T-helper 1 cell treated with Interleukin-12 subunit alpha and Interleukin-12 subunit beta and Interleukin-4 antibody, amounts not matched to agents 30 ng/mL and 1 ng/mL, for 36 hours (primary cell): ENCODE data around the gene COX5B. TPM values are rescaled to one million over a fixed set of nuclear protein-coding genes. Genes with fewer than 3 reads are reported as not detected.
"Not testable (repeated sequence)": the region's sequence is repeated elsewhere in the genome, so short reads cannot be mapped to it uniquely, and the experiment has no call there.

Experiments used
- intact Hi-C: fragments of 100-400 bp; cut with micrococcal nuclease; formaldehyde crosslinking; loops from one replicate; pipeline ENCODE4 v1.15.1; 2024
- total RNA-seq: library from RNA; stranded (reverse); gene quantifications from 2 replicates; pipeline ENCODE4 v1.2.3, GENCODE V29; 2022

COX5B gene
- total RNA-seq, 1 donor from 2014 or later, result 209 TPM

DNA sequence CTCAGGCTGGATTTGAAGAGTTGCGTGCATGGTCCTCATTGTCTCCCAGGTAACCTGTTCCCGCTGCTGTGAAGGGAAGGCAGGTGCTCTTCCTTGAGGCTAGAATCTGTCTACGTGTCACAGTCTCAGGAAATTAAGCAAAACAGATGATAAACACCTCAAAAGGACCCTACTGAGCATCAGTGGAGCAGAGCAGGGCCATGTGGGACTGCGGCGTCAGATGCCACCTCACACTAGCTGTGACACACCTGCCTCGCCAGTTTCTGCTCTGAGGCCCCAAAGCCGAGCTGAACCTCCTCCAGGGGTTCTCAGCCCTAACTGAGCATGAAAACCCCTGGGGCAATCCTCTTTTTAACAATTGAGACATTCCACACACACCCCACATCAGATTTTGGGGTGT lies 25.7 kb downstream of the COX5B start:
- intact Hi-C loops, result no loop called here

DNA sequence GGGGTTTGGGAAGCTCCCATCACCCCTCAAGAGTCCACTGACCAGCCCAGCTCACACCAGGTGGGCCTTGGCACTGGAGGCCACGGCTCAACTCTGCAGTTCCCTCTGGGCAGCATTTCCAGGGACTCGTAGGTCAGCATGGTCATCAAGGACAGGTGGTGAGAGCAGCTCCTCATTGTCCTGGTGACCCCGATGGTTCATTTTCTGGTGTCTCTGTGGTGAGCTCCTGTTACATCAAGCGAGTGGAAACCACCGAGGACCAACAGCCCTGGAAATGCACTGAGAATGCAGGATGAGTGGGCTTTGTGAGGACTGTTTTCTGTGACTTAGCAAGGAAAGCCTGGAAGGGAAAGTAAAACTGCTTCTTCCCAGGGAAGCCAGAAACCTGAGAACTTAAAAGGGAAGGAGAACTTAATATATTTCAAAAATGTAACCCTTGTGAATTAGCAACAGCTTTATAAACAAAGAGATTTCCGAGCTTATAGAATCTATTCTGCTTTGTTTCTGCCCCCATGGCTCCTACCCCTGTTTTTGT lies 26.8 kb downstream of the COX5B start:
- intact Hi-C loops, result not testable (repeated sequence)

DNA sequence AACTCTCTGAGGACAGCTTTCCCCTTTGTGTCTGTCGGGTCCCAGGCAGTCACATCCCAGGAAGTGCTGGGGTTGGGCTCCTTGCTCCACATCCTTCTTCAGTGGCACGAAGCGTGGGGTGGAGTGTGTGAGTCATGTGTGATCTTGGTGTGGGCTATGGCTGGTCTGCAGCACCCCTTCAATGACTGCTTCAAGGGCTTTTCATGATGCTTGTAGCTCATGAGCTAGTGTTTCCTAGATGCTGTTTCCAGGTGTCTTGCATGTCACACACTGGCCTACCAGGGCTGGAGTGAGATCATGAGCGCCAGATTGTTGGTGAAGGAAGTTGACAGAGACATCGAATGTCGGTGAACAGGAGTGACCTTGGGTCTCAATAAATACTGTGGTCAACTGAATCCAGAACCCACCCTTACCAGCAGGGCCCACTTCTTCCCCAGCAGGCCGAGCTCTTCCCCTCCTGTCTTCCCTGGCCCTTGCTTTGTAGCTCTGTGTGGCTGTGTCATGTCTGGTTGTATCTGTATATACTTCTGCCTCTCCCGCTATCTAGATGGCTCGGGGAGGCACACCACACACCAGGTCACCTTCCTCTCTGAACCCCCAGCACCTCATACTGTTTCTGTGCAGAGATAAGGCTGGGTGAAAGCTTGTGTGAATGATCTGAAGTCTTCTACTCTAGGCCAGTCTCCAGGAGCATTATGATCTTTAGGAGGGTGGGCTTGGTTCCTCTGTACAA lies 27.5 kb downstream of the COX5B start:
- intact Hi-C loops, result no loop called here

DNA sequence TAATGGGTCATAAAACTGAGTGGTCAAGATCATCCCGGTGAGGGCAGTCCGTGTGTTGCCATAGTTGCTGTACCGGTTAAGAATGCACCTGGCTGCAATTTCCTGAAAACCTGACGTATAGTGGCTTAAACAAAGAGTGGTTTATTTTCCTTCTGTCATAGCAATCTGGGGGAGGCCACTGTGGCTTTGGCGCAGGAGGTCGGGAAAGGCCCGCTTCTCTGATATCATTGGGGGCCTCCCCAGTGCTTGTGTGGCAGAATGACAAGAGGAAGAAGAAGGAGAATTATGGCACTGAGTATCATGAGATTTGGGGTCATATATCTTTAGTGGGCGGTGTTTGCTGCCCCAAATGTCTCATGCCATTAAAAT lies 28.0 kb downstream of the COX5B start:
- intact Hi-C loops, result no loop called here

DNA sequence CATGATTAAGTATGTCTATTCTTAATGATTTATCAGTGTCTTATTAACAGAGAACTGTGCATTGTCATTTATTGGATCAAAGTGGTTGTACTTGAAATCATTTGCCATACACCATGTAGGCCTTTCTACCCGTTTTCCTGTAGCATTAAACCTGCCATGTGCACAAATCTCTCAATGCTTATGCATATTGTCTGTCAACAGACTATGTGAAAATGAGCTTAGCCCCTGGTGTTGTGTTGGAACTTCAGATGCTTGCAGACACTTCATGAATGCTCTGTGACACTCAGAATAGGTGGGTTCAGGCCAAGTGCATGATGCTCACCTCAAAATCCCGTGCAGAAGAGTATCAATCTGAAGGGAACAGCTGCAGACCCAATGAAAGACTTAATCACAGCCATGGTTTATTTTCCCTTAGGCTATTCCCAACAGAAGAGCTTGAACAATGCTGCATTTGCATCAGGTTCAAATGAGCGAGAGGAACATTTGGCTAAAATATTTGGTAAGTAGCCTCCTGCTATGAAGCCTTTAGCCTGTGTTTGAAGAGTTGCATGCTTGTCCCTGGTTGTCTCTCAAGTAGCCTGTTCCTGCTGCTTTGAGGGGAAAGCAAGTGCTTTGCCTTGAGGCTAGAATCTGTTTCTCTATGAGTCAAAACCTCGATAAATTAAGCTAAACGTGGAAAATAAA lies 29.7 kb downstream of the COX5B start:
- intact Hi-C loops, result no loop called here

DNA sequence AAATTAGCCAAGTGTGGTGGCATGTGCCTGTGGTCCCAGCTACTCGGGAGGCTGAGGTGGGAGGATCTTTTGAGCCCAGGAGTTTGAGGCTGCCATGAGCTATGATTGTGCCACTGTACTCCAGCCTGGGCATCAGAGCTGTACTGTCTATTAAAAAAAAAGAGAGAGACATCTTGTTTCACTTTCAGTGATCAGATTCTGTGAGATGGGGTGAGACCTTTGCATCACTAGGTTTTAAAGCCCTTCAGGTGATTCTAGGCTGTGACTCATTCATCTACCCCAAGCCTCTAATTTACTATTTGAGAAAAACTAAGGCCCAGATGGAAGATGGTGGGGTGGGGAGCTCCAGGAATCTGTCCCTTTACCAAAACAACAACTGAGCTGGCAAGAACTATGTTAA lies 30.8 kb downstream of the COX5B start:
- intact Hi-C loops, result no loop called here

DNA sequence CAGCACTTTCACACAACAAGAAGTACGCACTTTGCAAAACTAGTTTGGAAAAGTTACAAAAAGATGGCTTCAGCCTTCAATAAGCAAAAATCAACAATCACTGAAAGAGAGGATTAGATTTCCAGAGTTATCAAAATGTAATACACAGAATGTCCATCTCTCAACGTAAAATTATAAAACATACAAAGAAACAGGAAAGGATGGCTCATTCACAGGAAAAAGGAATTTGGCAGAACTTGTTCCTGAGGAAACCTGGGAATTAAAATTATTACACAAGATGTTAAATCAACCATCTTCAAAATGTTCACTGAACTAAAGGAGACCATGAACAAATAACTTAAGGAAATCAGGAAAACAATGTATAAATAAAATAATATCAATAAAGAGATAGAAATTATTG lies 31.6 kb downstream of the COX5B start:
- intact Hi-C loops, result no loop called here

DNA sequence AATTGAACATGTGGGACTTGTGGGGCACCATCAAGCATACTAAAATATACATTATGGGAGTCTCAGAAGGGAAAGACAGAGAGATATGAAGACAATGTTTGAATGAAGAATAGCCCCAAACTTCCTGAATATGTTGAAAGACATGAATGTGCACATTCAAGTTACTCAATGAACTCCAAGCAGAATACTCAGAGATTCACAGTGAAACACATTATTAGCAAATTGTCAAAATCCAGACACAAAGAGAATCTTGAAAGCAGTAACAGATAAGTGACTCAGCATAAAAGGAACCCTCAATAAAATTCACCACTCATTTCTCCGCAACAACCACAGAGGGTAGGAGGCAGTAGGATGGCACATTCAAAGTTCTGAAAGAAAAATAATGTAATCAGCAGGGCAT lies 32.4 kb downstream of the COX5B start:
- intact Hi-C loops, result no loop called here

DNA sequence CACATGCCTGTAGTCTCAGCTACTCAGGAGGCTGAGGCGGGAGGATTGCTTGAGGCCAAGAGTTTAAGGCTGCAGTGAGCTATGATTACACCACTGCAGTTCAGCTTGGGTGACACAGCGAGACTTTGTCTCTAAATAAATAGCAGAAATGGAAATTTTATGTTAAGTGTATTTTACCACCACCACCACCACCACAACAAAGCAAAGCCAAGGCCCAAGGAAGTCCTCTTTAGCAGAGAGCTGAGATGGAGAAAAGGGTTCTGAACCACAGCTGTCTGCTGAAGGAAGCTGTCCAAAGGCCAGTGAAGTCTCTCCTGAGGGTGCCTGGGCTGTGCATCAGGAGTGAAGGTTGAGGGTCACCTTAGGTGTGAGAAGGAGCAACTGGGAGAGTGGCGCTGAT lies 41.4 kb downstream of the COX5B start:
- intact Hi-C loops, result not testable (repeated sequence)

DNA sequence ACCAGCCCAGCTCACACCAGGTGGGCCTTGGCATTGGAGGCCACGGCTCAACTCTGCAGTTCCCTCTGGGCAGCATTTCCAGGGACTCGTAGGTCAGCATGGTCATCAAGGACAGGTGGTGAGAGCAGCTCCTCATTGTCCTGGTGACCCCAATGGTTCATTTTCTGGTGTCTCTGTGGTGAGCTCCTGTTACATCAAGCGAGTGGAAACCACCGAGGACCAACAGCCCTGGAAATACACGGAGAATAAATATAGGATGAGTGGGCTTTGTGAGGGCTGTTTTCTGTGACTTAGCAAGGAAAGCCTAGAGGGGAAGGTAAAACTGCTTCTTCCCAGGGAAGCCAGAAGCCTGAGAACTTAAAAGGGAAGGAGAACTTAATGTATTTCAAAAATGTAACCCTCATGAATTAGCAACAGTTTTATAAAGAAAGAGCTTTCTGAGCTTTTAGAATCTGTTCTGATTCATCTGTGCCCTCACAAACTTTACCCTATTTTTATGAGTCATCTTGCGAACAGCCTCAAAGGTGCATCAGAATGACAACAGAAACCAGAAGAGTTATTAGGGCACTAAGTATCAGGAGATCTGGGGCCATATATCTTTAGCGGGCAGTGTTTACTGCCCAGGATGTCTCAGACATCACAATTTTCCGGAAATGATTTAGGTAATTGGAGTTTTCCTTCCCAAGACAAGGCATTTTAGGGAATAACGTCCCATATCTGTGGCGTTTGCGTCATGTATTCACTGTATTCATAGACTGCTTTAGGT lies 42.4 kb downstream of the COX5B start:
- intact Hi-C loops, result no loop called here

DNA sequence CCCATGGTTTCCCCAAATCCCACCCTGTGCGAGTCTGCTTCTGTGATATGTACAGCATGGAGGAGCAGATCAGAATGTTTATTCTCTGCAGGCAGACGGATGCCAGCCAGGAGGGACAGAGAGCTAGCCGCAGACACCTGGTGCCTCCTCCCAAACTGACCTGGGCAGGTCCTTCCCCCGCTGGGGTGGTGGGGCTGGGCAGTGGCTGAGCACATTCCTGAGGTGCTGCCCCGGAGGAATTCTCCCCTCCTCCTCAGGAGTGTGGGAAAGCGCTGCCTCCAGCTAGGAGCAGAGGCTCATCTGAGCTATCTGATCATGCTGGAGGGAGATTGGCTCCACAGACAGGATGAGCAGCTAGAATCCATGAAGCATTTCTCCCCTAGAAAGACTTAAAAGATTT lies 45.3 kb downstream of the COX5B start:
- intact Hi-C loops, result no loop called here

DNA sequence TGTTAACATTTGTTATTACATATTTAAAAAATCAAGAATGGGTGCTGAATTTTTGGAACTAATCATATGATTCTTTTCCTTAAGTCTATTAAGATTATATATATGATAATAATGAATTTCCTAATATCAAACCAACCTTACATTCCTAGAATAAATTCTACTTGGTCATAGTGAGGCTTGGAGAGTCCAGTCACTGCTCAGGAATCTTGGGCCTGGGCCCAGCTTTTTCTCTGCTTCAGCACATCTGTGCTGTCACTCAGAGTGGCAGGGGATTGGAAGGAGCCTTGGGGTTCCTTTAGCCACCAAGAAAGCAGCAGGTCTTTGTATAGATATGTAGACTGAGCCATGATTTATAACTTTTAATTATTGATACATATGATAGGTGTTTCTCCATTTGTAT lies 47.6 kb downstream of the COX5B start:
- intact Hi-C loops, result no loop called here

DNA sequence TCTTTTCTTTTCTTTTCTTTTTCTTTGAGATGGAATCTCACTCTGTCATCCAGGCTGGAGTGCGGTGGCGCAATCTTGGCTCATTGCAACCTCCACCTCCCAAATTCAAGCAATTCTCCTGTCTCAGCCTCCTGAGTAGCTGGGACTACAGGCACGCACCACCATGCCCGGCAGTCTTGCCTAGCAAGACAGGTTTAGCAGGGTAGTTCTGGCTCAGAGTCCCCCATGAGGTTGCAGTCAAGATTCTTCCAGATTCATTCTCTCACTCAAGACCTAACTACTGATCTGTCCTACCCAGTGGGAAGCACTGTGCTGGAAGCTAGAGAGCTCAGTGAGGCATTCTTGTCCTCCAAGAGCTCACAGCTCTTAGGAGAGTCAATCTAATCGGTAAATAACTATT lies 49.9 kb downstream of the COX5B start:
- intact Hi-C loops, result no loop called here

DNA sequence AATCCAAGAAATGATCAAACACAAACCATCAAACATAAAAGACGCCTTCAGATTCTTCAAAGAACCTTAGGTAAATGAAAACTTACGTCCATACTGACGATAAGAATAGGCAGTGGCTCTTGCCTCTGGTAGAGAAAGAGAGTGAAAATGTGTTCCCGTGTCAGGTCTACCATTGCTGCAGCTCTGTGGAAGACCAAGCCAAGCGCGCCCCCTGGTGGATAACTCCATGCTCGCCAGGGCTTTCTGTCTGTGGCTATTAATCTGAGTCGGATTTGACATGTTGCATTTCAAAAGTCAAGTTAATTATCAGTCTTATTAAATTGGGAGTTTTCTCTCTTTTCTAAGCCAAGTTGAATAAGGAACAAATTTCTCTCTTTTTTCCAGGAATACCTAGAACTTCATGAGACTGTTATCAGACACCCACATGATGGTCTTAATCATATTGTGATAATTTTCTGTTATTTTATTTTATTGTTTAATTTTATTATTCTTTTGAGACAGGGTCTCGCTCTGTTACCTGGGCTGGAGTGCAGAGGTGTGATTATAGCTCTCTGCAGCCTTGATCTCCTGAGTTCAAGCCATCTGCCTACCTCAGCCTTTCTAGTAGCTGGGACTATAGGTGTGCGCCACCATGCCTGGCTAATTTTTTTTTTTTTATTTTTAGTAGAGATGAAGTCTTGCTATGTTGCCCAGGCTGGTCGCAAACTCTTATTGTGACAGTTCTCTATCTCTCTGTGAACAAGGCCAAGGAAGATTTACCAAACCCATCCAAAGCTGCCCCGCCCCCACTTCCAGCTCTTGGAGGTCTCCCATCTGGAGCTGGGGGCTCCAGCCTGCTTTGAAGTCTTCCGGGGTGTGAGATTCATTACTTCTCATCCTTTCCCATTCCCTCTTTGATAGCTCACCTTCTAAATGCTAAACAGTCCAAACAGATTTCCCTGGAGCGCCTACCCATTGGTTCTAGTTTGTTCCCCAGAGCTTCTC lies 51.7 kb downstream of the COX5B start:
- intact Hi-C loops, result loop anchor here (1.0 kb wide), 3 partner anchors 33 to 107 kb away; partner anchors contain the start of gene ACTR1B

Other genes starting within 250 kb of the COX5B start
- gene ANKRD36B, start 56.2 kb upstream of the COX5B start, total RNA-seq, result 72.0 and 75.5 TPM in 2 replicates
- 83.2 and 84.6 TPM in 2 replicates for gene ACTR1B, start 18.0 kb downstream of the COX5B start, total RNA-seq
- gene C2orf92, start 23.7 kb downstream of the COX5B start, total RNA-seq, result 12.4 and 15.6 TPM in 2 replicates
- 346 and 364 TPM in 2 replicates for gene ZAP70, start 67.5 kb downstream of the COX5B start, total RNA-seq